Endothelial cell (in vitro differentiated cells): ENCODE data around the gene SOAT1. TPM values are rescaled to one million over a fixed set of nuclear protein-coding genes. Genes with fewer than 3 reads are reported as not detected.

ENCODE experiments used
- DNase-seq: peaks from one replicate; pipeline ENCODE4 v3.0.0; 2021; ENCODE audit warnings: low spot score
- H3K27ac Mint-ChIP-seq: one replicate; pipeline ENCODE4 v1.8.0; 2021; ENCODE audit warnings: mixed read lengths, inconsistent platforms; ENCODE audit not compliant: unreplicated experiment
- H3K27me3 Mint-ChIP-seq: one replicate; pipeline ENCODE4 v1.8.0; 2021; ENCODE audit warnings: mild to moderate bottlenecking, moderate library complexity, mixed read lengths, inconsistent platforms; ENCODE audit not compliant: unreplicated experiment
- H3K36me3 Mint-ChIP-seq: one replicate; pipeline ENCODE4 v1.8.0; 2021; ENCODE audit warnings: mild to moderate bottlenecking, low read depth, mixed read lengths, inconsistent platforms; ENCODE audit not compliant: unreplicated experiment
- H3K4me1 Mint-ChIP-seq: one replicate; pipeline ENCODE4 v1.8.0; 2021; ENCODE audit warnings: mild to moderate bottlenecking, mixed read lengths, inconsistent platforms; ENCODE audit not compliant: unreplicated experiment
- H3K4me3 Mint-ChIP-seq: one replicate; pipeline ENCODE4 v1.8.0; 2021; ENCODE audit warnings: mild to moderate bottlenecking, mixed read lengths, inconsistent platforms; ENCODE audit not compliant: unreplicated experiment
- H3K9me3 Mint-ChIP-seq: one replicate; pipeline ENCODE4 v1.8.0; 2021; ENCODE audit warnings: mixed read lengths, inconsistent platforms; ENCODE audit not compliant: unreplicated experiment
- CTCF ChIP-seq: fragments of 200-600 bp; sonication (generic); IDR thresholded peaks from one replicate; pipeline ENCODE4 v1.5.0; 2021; ENCODE audit warnings: antibody characterized with exemption; ENCODE audit not compliant: unreplicated experiment
- total RNA-seq: library from RNA; stranded (reverse); fragmentation: NEBNext Ultra II Directional; extraction: Animal tissue kit (Norgen Biotek cat#: 25700); gene quantifications from one replicate; pipeline ENCODE4 v1.2.1, GENCODE V29; 2021; ENCODE audit not compliant: unreplicated experiment

Gene SOAT1
- total RNA-seq, 1 donor from 2014 or later = 24.1 TPM

DNA sequence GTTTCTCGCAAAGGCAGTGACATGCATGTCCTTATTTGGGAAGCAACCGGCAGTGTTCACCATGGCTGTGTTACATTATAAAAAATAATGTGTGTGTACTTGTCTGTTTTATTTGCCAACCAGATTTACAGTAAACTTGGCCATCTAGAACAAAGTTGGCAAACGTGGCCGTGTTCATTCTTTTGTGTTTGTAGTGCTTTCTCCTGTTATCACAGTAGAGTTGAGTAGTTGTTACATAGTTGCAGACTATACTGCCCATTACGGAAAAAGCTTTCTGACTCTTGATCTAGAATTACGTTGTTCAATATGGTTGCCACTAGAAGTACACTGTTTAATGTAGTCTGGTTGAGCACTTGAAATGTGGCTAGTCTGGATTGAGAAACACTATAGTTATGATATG, 19.4 kb downstream of the SOAT1 start:
- H3K27ac Mint-ChIP-seq = no peak overlapping the region
- no peaks in the 10 kb centered on the region for H3K9me3 Mint-ChIP-seq
- no peaks in the 10 kb centered on the region for H3K36me3 Mint-ChIP-seq
- no peaks in the 10 kb centered on the region for H3K4me1 Mint-ChIP-seq
- H3K27me3 Mint-ChIP-seq = no peaks in the 10 kb centered on the region
- TF ChIP-seq CTCF = no peak
- no peak for DNase-seq
- no peak overlapping the region for H3K4me3 Mint-ChIP-seq

DNA sequence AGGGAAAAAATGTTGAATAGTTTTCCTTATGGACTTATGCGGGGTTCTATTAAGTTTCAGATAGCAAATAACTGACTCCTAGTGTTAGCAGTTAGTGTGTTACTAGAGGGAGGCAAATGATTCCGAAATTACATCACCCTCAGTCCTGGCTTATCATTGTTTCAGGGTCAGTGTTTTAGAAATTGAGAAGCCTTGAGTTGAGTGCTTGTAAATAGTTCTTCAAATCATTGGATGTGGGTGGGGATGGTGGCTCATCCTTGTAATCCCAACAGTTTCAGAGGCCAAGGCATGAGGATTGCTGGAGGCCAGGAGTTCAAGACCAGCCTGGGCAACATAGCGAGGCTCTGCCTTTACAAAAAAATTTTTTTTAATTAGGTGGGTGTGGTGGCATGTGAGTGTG, 21.3 kb downstream of the SOAT1 start:
- Mint-ChIP-seq H3K36me3 (no peaks in the 10 kb centered on the region), H3K9me3 (no peaks in the 10 kb centered on the region), H3K4me1 (no peaks in the 10 kb centered on the region), H3K27me3 (no peaks in the 10 kb centered on the region), H3K27ac (no peak overlapping the region), H3K4me3 (no peak overlapping the region)
- DNase-seq = no peak
- TF ChIP-seq CTCF = no peak

DNA sequence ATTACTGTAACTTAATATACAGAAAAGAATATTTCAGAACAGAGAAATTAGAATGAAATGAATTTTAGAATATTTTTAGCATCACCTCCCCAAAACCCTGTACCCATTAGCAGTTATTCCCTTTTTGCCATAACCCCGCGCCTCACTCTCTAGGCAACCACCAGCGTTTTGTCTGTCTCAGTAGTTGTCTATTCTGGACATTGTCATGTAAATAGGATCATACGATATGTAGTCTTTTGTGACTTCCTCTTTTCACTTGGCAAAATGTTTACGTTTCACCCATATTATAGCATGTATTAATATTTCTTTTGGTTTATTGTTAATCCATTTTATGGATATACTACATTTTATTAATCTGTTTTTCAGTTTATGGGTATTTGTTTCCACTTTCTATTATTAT, 24.9 kb downstream of the SOAT1 start:
- no peak for DNase-seq
- Mint-ChIP-seq H3K27me3 (no peaks in the 10 kb centered on the region), H3K4me3 (no peak overlapping the region), H3K27ac (no peak overlapping the region), H3K4me1 (peaks cover 11% of the 10 kb centered on the region), H3K36me3 (peaks cover 11% of the 10 kb centered on the region), H3K9me3 (no peaks in the 10 kb centered on the region)
- TF ChIP-seq CTCF = no peak

DNA sequence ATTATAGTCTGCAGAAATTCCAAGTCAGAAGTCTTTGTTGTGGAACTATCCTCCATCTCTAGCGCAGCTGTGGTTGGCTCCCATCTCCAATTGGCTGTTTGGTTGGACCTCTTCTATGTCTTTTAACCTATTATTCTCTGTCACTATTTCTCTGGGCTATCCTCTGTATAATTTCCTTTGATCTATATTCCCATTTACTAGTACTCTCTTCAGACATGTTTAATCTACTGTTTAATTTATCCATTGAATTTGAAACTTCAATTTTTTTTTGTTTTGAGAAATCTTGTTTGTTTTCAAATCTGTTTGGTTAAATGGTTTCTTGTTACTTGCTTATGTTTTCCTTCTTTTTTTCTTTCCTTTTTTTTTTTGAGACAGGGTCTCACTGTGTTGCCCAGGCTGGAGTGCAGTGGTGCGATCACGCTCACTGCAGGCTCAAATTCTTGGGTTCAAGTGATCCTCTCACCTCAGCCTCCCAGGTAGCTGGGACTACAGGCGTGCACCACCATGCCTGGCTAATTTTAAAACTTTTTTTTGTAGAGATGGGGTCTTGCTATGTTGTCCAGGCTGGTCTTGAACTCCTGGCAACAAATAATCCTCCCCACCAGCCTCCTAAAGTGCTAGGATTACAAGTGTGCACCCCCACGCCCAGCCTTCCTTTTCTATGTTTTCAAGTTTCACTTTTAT, 28.1 kb downstream of the SOAT1 start:
- Mint-ChIP-seq H3K4me1 (peaks cover 14% of the 10 kb centered on the region), H3K36me3 (peaks cover 11% of the 10 kb centered on the region), H3K9me3 (no peaks in the 10 kb centered on the region), H3K27me3 (no peaks in the 10 kb centered on the region), H3K27ac (no peak overlapping the region), H3K4me3 (no peak overlapping the region)
- TF ChIP-seq CTCF = no peak
- no peak for DNase-seq

- Mint-ChIP-seq H3K27me3 (no peaks in the 10 kb centered on the region), H3K4me3 (no peak overlapping the region), H3K27ac (peak overlapping the region; percentile 74), H3K36me3 (peaks cover 11% of the 10 kb centered on the region), H3K9me3 (no peaks in the 10 kb centered on the region), H3K4me1 (peaks cover 14% of the 10 kb centered on the region)
- no peak for DNase-seq
- TF ChIP-seq CTCF = no peak
Observed at GRCh38 chr1:179322557-179322956, 29.0 kb downstream of the SOAT1 start.
